Common myeloid progenitor, CD34-positive (primary cell): Measurements from ENCODE around the gene HCN4.

Source experiments
- CTCF ChIA-PET: fragments of 350-600 bp; sonication (Branson Sonifier 250); formaldehyde crosslinking; loops from one replicate; lab custom pipeline; 2021; ENCODE audit warnings: antibody characterized with exemption; lab: Charles Lee
- POLR2A ChIA-PET: fragments of 350-600 bp; sonication (Branson Sonifier 250); formaldehyde crosslinking; loops from one replicate; lab custom pipeline; 2021; ENCODE audit warnings: antibody characterized with exemption; lab: Charles Lee
- DNase-seq, 3 donors: peaks; one replicate each; pipeline versions ENCODE4 v3.0.0 to v3.0.0-alpha.2; 2013
- H3K27ac ChIP-seq, 2 experiments: 1 replicate in 1 of 2; 2 replicates in 1 of 2; pipeline ENCODE4 v1.7.0; 2013; ENCODE audit warnings: inconsistent platforms in 2 of 2, low read length in 2 of 2, mild to moderate bottlenecking in 2 of 2, low read depth in 1 of 2, moderate library complexity in 1 of 2; ENCODE audit not compliant: severe bottlenecking in 2 of 2, insufficient read depth in 1 of 2, poor library complexity in 1 of 2
- H3K27me3 ChIP-seq, 5 experiments: replicated peaks in 2 of 5; 1 replicate in 3 of 5; 2 replicates in 2 of 5; pipeline versions ENCODE4 v1.6.1 to v1.7.0; 2013; ENCODE audit warnings: low read length in 4 of 5, mild to moderate bottlenecking in 2 of 5, moderate library complexity in 2 of 5, inconsistent platforms in 1 of 5; ENCODE audit not compliant: insufficient read depth in 5 of 5, control insufficient read depth in 4 of 5
- H3K36me3 ChIP-seq, 4 experiments: 1 replicate in 2 of 4; 2 replicates in 2 of 4; pipeline versions ENCODE4 v1.6.1 to v1.7.0; 2013; ENCODE audit warnings: low read length in 3 of 4, control low read depth in 1 of 4, mild to moderate bottlenecking in 1 of 4; ENCODE audit not compliant: control insufficient read depth in 4 of 4, insufficient read depth in 4 of 4
- H3K4me1 ChIP-seq, 4 experiments: 1 replicate in 3 of 4; 2 replicates in 1 of 4; pipeline versions ENCODE4 v1.6.1 to v1.7.1; 2013; ENCODE audit warnings: low read length in 3 of 4, mild to moderate bottlenecking in 3 of 4, control low read depth in 1 of 4, inconsistent platforms in 1 of 4, moderate library complexity in 1 of 4; ENCODE audit not compliant: control insufficient read depth in 4 of 4, insufficient read depth in 4 of 4; ENCODE audit errors: control extremely low read depth in 1 of 4
- H3K4me3 ChIP-seq, 7 experiments: 1 replicate in 4 of 7; 2 replicates in 3 of 7; pipeline versions ENCODE4 v1.5.1 to v1.7.0; 2013; ENCODE audit warnings: mild to moderate bottlenecking in 7 of 7, low read length in 6 of 7, moderate library complexity in 6 of 7, inconsistent platforms in 2 of 7, low read depth in 2 of 7, control low read depth in 1 of 7; ENCODE audit not compliant: insufficient read depth in 4 of 7, control insufficient read depth in 1 of 7; ENCODE audit errors: extremely low read depth in 1 of 7
- H3K9me3 ChIP-seq, 5 experiments: 1 replicate in 4 of 5; 2 replicates in 1 of 5; pipeline versions ENCODE4 v1.6.1 to v1.7.1; 2013; ENCODE audit warnings: low read length in 4 of 5, mild to moderate bottlenecking in 2 of 5, inconsistent platforms in 1 of 5, low read depth in 1 of 5, moderate library complexity in 1 of 5; ENCODE audit not compliant: control insufficient read depth in 4 of 5, insufficient read depth in 2 of 5; ENCODE audit errors: control extremely low read depth in 1 of 5
- WGBS: methylation state at CpG from one replicate; pipeline ENCODE4 v1.1.5; 2013; ENCODE audit not compliant: insufficient coverage; 5-methylcytosine and 5-hydroxymethylcytosine counted together

The HCN4 gene

DNA sequence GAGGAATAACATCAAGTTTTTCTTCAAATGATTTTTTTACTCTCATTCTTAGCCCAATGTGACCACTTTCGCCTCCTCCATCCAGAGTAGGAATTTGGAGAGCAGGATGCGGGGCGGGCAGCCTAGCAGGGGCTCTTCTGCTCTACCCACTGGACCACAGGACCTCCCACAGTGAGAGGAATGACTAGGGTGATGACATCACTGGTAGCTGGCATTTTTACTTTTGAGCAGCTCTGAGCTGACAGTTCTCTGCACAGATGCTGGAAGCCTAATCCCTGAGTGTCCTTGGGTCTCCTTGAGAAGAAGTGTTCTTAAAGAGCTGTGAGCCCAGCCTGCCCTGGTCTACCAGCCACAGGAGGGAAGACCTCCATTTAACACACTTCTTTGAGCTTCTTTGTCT is 1.4 kb upstream of the HCN4 start:
- POLR2A ChIA-PET, result no interaction called here
- no CpG with 5 or more reads among the region's 3 CpGs for WGBS

DNA sequence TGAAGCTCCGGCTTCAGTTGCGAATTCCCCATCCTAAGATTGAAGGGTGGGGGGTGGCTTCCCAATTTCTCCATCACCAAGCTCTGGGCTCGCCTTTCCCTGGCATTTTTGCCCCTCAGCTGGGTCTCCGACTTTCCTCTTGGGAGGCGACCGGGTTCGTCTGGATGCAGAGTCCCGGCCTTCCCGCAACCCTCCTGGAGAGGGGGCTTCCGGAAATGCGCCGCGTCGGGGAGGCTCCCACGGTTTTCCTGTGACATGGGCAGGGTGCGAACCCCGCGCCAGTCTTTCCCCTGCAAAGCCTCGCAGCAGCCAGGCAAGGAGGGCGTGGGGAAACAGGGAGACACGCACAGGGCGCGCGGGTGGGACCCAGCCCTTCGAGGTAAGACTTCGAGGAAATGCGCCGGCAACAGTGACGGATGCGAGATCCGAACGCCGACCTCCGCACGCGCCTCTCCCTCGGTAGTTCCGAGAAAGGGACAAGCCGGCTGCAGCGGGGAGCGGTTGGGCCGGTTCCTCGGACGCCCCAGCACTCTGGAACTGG is 466 bp upstream of the HCN4 start:
- POLR2A ChIA-PET, result no interaction called here
- H3K4me3 ChIP-seq, result no peak overlapping the region
- CTCF ChIA-PET, result no interaction called here
- H3K27ac ChIP-seq, result no peak overlapping the region
- peaks cover 0 to 98% (median 36%) of the 10 kb centered on the region in 5 experiments for H3K27me3 ChIP-seq
- H3K9me3 ChIP-seq, result no peaks in the 10 kb centered on the region
- H3K36me3 ChIP-seq, result no peaks in the 10 kb centered on the region
- WGBS, result 3% methylated on average over 36 of the region's 44 CpGs
- no peak for DNase-seq
- peaks cover 0 to 13% (median 6%) of the 10 kb centered on the region in 4 experiments for H3K4me1 ChIP-seq

More for the DNA sequence above, 1.4 kb upstream of the HCN4 start:
- H3K27me3 ChIP-seq, result peaks cover 0 to 98% (median 32%) of the 10 kb centered on the region in 5 experiments
- CTCF ChIA-PET, result interaction anchor here (1.2 kb wide), 1 partner anchor 28 kb away, joined by 3 read pairs; no protein-coding TSS in a partner anchor
- H3K36me3 ChIP-seq, result no peaks in the 10 kb centered on the region
- no peak overlapping the region for H3K27ac ChIP-seq
- no peak overlapping the region for H3K4me3 ChIP-seq
- no peak for DNase-seq
- H3K9me3 ChIP-seq, result no peaks in the 10 kb centered on the region
- peaks cover 0 to 13% (median 6%) of the 10 kb centered on the region in 4 experiments for H3K4me1 ChIP-seq

DNA sequence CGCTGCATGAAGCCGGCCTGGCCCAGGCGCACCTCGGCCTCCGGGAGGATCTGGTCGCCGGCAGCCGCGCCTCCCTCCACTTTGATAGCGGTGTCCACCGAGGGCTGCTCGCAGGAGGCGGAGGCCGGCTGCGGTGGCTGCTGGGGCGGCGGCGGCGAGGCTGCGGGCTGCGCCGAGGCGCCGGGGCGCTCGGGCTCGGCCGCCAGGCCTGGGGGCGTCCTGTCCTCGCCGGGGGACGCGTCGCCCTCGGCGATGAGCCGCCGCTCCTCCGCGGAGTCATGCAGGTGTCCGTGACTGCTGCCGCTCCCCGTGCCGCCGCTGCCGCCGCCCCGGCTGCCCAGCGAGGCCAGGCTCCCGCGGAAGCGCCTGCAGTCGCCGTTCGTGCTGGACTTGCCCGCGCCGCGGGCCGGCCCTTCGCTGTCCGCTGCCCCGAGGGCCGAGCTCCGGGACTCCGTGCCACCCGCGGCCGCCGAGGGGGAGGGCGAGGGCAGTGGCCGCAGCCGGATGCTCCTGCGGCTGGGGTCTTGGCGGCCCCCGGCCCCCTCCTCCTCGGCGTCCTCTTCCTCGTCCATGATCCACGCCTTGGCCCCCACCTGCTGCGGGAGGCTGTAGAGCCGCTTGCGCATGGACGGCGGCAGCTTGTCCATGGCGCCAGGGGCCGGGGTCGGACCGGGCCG is 996 bp downstream of the HCN4 start:
- Histone ChIP-seq H3K9me3 (no peaks in the 10 kb centered on the region), H3K4me3 (no peak overlapping the region), H3K27ac (no peak overlapping the region), H3K4me1 (peaks cover 0 to 13% (median 6%) of the 10 kb centered on the region in 4 experiments), H3K27me3 (peaks cover 0 to 100% (median 34%) of the 10 kb centered on the region in 5 experiments), H3K36me3 (no peaks in the 10 kb centered on the region)
- POLR2A ChIA-PET, result no interaction called here
- CTCF ChIA-PET, result no interaction called here
- WGBS, result 2% methylated on average over 72 of the region's 90 CpGs
- no peak for DNase-seq

DNA sequence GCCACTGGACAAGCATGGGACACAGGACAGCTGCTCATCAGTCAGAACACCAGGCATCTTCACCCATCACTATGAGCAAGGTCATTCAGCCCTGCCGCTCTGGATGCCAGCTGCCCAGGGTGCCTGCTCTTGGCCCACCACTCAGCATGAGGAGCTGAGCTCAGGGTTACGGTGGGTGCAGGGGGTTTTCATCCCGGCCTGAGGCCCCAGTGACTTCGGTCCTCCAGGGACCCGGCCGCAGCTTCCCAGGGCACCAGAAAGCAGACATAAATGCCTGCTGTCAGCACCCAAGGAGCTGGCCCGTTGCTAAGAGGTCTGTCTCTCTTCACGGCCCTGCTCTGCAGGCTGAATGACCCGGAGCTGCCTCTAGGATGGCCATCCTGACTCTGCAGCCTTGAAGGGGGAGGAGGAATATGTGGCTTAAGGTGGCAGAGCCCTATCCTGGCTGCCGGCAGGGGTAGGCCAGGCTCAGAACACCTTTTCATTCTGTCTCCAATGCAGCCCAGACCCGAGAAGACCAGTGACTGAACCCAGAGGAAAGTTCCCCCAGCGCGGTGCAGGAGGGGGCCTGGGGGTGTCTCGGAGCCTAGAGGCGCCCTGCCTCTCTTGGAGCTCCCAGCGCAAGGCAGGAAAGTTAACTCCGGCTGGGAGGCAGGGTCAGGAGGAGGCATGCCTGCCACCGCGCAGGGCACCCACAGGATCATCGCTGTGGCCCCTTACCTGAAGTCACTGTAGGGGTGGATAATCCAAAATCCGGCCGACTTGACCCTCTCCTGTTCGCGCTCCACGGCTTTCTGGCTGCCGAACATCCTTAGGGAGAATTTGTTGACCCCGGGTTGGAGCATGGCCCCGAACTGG is 1.8 kb downstream of the HCN4 start:
- DNase-seq, result no peak
- 24% methylated on average over 22 of the region's 28 CpGs for WGBS
- Histone ChIP-seq H3K27ac (no peak overlapping the region), H3K4me3 (no peak overlapping the region), H3K9me3 (no peaks in the 10 kb centered on the region), H3K27me3 (peaks cover 0 to 99% (median 34%) of the 10 kb centered on the region in 5 experiments), H3K36me3 (no peaks in the 10 kb centered on the region), H3K4me1 (peaks cover 0 to 13% (median 6%) of the 10 kb centered on the region in 4 experiments)
- ChIA-PET POLR2A (no interaction called here), CTCF (no interaction called here)

DNA sequence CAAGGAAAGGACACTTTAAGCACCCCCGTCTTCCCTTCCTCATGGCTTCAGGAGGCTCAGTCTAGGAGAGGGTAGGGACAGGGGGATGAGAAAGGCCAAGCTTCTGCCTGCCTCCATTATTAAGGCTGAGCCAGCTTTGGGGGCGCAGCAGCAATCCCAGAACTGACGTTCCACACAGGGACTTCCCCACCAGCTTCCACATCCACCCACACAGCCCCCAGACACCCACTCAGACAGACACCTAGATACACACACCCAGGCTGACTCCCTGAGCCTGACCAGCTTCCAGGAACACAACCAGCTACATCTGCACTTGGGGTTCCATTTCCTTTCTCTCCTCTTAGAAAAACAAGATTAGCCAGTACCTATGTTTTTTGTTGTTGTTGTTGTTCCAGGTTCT is 4.7 kb downstream of the HCN4 start:
- peaks cover 0 to 97% (median 36%) of the 10 kb centered on the region in 5 experiments for H3K27me3 ChIP-seq
- POLR2A ChIA-PET, result no interaction called here
- no peak for DNase-seq
- H3K4me3 ChIP-seq, result no peak overlapping the region
- WGBS, result no CpG with 5 or more reads among the region's 3 CpGs
- H3K9me3 ChIP-seq, result no peaks in the 10 kb centered on the region
- no peaks in the 10 kb centered on the region for H3K36me3 ChIP-seq
- no peak overlapping the region for H3K27ac ChIP-seq
- CTCF ChIA-PET, result interaction anchor here (0.9 kb wide), 1 partner anchor 118 kb away, joined by 3 read pairs; no protein-coding TSS in a partner anchor
- peaks cover 0 to 11% (median 5%) of the 10 kb centered on the region in 4 experiments for H3K4me1 ChIP-seq

DNA sequence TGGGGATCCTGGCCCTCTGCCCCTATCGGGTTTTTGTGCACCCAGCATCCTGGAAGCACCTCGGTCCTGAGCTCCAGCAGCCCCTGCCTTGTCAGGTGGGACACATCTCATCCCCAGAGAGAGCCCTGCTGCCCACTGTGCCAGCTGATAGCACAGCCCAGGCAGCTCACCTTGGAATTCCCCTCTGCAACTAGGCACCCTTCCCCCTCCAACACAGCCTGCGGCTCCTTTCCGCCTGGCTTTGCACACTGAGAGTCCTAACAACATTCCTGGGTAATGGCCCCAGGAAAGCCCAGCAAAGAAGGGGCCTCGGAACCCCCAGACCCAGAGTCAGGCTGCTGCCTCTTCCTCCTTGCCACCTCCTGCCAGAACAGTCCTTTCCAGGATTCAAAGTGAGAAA is 5.9 kb downstream of the HCN4 start:
- H3K9me3 ChIP-seq, result no peaks in the 10 kb centered on the region
- peaks cover 0 to 2% (median under 1%) of the 10 kb centered on the region in 4 experiments for H3K4me1 ChIP-seq
- H3K4me3 ChIP-seq, result no peak overlapping the region
- H3K36me3 ChIP-seq, result no peaks in the 10 kb centered on the region
- peaks cover 0 to 97% (median 31%) of the 10 kb centered on the region in 5 experiments for H3K27me3 ChIP-seq
- POLR2A ChIA-PET, result no interaction called here
- no peak for DNase-seq
- WGBS, result 83% methylated on average over 2 of the region's 5 CpGs
- no peak overlapping the region for H3K27ac ChIP-seq
- CTCF ChIA-PET, result no interaction called here
